Stimulated activated naive CD8-positive, alpha-beta T cell treated with anti-CD3 and anti-CD28 coated beads, Interleukin-15, Interleukin-2, amounts not matched to agents 100 ng/mL and 50 ng/mL, for 24 hours (primary cell): ENCODE results near the gene ALG11.
"Not testable (repeated sequence)": the region's sequence is repeated elsewhere in the genome, so short reads cannot be mapped to it uniquely, and the experiment has no call there.

Source experiments
- H3K27ac Mint-ChIP-seq: one replicate; pipeline ENCODE4 v1.8.0; 2021; ENCODE audit warnings: mild to moderate bottlenecking, mixed read lengths
- H3K27me3 Mint-ChIP-seq: one replicate; pipeline ENCODE4 v1.8.0; 2021; ENCODE audit warnings: mixed read lengths
- H3K36me3 Mint-ChIP-seq: one replicate; pipeline ENCODE4 v1.8.0; 2021; ENCODE audit warnings: low read depth, mixed read lengths
- H3K4me1 Mint-ChIP-seq: one replicate; pipeline ENCODE4 v1.8.0; 2021; ENCODE audit warnings: low read depth, mixed read lengths
- H3K4me3 Mint-ChIP-seq: one replicate; pipeline ENCODE4 v1.8.0; 2021; ENCODE audit warnings: mild to moderate bottlenecking, mixed read lengths
- H3K9me3 Mint-ChIP-seq: one replicate; pipeline ENCODE4 v1.8.0; 2021; ENCODE audit warnings: mixed read lengths

ALG11 gene

DNA sequence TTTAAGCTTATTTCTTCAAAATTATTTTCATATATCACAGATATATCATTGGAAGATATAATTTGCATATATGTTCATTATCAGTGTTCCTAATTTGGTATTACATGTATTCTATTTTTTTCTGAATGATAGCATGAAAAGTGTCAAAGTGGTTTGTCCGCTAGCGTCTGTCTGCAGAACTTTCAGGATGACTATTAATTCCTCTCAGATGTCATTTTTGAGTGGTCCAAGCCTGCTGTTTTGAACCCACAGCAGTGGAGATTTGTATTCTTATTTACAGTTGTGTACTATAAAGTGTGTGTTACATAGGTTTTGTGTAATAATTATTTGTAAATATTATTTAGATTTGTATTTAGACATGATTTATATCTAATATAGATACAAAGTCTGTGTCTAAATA, 20.8 kb downstream of the ALG11 start:
- no peak overlapping the region for H3K27ac Mint-ChIP-seq
- peaks cover 4% of the 10 kb centered on the region for H3K9me3 Mint-ChIP-seq
- peaks cover 33% of the 10 kb centered on the region for H3K36me3 Mint-ChIP-seq
- H3K4me3 Mint-ChIP-seq = no peak overlapping the region
- H3K4me1 Mint-ChIP-seq = no peaks in the 10 kb centered on the region
- no peaks in the 10 kb centered on the region for H3K27me3 Mint-ChIP-seq

DNA sequence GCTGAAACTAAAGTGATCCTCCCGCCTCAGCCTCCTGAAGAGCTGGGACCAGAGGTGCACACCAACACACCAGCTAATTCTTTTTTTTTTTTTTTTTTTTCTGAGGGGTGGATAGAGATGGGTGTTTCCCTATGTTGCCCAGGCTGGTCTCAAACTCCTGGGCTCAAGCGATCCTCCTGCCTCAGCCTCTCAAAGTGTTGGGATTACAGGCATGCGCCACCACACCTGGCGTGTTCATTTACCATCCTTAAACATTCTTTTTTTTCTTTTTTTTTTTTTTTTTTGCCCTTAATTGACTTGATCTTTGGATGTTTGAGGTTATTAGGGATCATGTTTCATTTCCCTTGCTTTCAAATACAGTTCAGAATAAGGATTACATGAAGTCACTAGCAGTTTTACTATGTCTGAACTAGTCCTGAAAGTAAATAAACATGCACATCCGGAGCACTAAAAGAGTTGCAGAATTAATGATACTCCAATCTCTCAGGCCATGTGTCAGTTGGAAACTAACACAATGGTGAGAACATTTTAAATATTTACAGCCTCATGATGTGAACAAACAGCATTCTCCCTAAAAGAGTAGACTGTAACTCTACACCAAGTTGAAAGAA, 22.5 kb downstream of the ALG11 start:
- Mint-ChIP-seq H3K27ac (no peak overlapping the region), H3K27me3 (no peaks in the 10 kb centered on the region), H3K36me3 (peaks cover 19% of the 10 kb centered on the region), H3K9me3 (no peaks in the 10 kb centered on the region), H3K4me1 (no peaks in the 10 kb centered on the region), H3K4me3 (no peak overlapping the region)

DNA sequence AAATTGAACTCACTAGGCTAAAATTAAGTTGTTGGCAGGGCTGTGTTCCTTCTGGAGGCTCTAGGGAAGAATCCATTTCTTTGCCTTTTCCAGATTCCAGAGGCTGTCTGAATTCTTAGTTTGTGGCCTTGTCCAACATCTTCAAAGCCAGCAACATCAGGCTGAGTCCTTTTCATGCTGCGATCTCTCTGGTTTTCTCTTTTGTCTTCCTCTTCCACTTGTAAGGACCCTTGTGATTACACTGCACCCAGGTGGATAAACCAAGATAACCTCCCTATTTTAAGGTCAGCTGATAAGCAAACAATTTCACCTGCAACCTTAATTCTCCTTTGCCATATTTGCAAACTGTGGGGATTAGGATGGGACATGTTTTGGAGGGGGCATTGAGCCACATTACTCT, 23.8 kb downstream of the ALG11 start:
- H3K36me3 Mint-ChIP-seq = peaks cover 17% of the 10 kb centered on the region
- no peaks in the 10 kb centered on the region for H3K4me1 Mint-ChIP-seq
- peaks cover 4% of the 10 kb centered on the region for H3K9me3 Mint-ChIP-seq
- no peak overlapping the region for H3K27ac Mint-ChIP-seq
- H3K27me3 Mint-ChIP-seq = no peaks in the 10 kb centered on the region
- H3K4me3 Mint-ChIP-seq = no peak overlapping the region

DNA sequence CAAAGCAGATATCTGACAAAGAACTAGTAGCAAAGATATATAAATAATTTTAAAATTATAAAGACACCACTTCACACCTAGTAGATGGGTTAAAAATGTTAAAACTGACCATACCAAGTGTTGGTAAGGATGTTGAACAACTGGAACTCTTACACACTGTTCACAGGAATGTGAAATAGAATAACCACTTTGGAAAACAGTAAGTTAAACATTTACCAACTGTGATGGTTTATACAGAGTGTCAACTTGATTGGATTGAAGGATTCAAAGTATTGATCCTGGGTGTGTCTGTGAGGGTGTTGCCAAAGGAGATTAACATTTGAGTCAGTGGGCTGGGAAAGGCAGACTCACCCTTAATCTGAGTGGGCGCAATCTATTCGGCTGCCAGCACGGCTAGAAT, 31.5 kb downstream of the ALG11 start:
- no peaks in the 10 kb centered on the region for H3K4me1 Mint-ChIP-seq
- H3K36me3 Mint-ChIP-seq = peaks cover 5% of the 10 kb centered on the region
- no peak overlapping the region for H3K4me3 Mint-ChIP-seq
- peaks cover 4% of the 10 kb centered on the region for H3K9me3 Mint-ChIP-seq
- H3K27ac Mint-ChIP-seq = no peak overlapping the region
- no peaks in the 10 kb centered on the region for H3K27me3 Mint-ChIP-seq

DNA sequence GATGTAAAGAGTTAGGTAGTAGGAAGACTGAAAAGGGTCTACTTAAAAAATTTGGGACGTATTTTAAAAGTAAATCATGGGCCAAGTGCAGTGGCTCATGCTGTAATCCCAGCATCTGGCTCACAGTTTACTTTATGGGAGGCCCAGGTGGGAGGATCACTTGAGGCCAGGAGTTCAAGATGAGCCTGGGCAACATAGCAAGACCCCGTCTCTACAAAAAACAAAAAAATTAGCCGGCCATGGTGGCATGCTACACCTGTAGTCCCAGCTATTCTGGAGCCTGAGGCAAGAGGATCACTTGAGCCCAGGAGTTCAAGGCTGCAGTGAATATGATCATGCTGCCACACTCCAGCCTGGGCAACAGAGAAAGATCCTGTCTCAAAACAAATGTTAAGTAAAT, 35.3 kb downstream of the ALG11 start:
- no peaks in the 10 kb centered on the region for H3K4me1 Mint-ChIP-seq
- no peak overlapping the region for H3K4me3 Mint-ChIP-seq

DNA sequence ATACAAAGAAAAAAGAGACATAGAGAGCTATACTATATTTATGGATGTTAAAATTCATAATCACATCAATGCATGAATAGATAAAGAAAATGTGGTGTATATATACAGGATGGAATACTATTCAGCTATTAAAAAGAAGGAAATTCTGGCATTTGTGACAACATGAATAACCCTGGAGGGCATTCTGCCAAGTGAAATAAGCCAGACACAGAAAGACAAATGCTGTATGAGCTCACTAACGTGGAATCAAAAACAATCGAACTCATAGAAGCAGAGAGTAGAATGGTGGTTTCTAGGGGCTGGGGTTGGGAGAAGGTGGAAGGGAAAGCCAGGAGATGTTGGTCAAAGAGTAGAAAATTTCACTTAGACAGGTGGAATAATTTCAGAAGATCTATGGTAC, 36.3 kb downstream of the ALG11 start:
- no peak overlapping the region for H3K27ac Mint-ChIP-seq
- H3K4me3 Mint-ChIP-seq = no peak overlapping the region
- no peaks in the 10 kb centered on the region for H3K36me3 Mint-ChIP-seq
- peaks cover 9% of the 10 kb centered on the region for H3K9me3 Mint-ChIP-seq
- H3K27me3 Mint-ChIP-seq = peaks cover 11% of the 10 kb centered on the region
- H3K4me1 Mint-ChIP-seq = no peaks in the 10 kb centered on the region

More for the DNA sequence above, 35.3 kb downstream of the ALG11 start:
- Mint-ChIP-seq H3K27me3 (peaks cover 11% of the 10 kb centered on the region), H3K27ac (no peak overlapping the region), H3K9me3 (peaks cover 9% of the 10 kb centered on the region), H3K36me3 (no peaks in the 10 kb centered on the region)

DNA sequence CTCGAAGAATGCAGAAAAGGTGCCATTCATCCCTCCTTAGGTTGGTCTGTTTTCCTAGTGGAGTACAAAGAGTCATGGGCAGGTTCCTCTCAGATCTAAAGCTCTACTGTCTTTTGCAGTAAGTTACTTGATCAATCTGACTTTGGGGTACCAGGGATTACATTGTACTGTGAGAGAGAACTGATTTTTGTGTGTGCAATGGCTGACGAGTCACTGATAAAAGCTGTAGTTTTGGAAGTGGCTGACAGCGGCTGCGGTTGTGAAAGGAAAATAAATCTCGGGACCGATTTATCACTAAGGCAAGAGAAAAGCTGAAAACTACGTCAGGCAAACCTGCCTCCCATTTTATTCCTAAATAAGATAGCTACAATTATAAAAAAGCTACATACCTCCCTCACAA, 39.2 kb downstream of the ALG11 start:
- H3K4me3 Mint-ChIP-seq = no peak overlapping the region
- H3K36me3 Mint-ChIP-seq = no peaks in the 10 kb centered on the region
- peaks cover 11% of the 10 kb centered on the region for H3K27me3 Mint-ChIP-seq
- no peaks in the 10 kb centered on the region for H3K4me1 Mint-ChIP-seq
- H3K9me3 Mint-ChIP-seq = peaks cover 9% of the 10 kb centered on the region
- no peak overlapping the region for H3K27ac Mint-ChIP-seq

DNA sequence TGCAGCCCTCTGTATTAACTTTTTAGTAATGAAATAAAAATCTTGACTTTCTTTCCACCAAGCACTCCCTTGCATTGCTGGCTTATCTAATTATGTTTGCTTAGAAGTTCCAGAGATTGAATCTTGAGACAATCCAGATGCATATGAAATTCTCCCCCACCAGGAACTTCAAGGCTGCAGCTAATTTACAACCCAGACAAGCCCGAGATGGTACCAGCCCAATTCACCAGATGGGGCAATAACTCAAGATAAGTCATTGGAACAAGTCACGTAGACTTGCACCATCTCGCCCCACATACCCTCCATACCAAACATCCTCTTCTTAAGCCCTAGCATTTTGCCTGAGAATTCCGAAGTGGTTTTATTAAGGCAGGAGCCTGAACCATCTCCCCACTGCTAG, 41.3 kb downstream of the ALG11 start:
- Mint-ChIP-seq H3K9me3 (peaks cover 9% of the 10 kb centered on the region), H3K4me1 (no peaks in the 10 kb centered on the region)

DNA sequence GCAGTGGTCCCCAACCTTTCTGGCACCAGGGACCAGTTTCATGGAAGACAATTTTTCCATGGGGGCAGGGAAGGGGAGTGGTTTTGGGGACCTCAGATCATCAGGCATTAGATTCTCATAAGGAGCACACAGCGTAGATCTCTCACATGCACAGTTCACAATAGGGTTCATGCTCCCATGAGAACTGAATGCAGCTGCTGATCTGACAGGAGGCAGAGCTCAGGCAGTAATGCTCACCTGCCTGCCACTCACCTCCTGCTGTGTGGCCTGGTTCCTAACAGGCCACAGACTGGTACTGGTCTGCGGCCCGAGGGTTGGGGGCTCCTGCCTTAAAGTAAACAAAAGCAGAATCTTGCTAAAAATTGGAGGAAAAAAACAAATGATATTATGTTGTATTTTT, 48.9 kb downstream of the ALG11 start:
- not testable (repeated sequence) for H3K27me3 Mint-ChIP-seq, H3K4me3 Mint-ChIP-seq, H3K9me3 Mint-ChIP-seq, H3K4me1 Mint-ChIP-seq, H3K36me3 Mint-ChIP-seq, H3K27ac Mint-ChIP-seq

More for the DNA sequence above, 41.3 kb downstream of the ALG11 start:
- H3K4me3 Mint-ChIP-seq = no peak overlapping the region
- no peaks in the 10 kb centered on the region for H3K36me3 Mint-ChIP-seq
- peaks cover 11% of the 10 kb centered on the region for H3K27me3 Mint-ChIP-seq
- H3K27ac Mint-ChIP-seq = no peak overlapping the region

DNA sequence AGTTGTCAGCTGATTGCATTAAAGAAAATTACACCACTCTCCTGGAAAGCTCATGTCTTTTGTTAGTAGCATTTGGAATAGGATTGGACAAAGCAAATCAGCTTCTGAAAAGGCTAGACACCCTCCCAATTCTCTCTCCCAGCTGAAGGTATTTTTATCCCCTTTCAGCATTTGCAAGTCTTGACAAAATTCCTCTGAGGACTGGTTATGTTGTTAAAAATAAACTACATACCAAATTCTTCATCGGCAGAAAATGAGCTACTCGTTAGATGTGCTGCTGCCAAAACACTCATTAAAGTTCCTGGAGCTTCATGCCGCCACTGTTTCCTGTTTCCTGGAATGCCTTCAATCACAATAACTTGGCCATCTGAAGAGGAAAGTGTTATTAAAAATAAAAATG, 49.4 kb downstream of the ALG11 start:
- no peak overlapping the region for H3K27ac Mint-ChIP-seq
- H3K9me3 Mint-ChIP-seq = no peaks in the 10 kb centered on the region
- H3K36me3 Mint-ChIP-seq = no peaks in the 10 kb centered on the region
- H3K27me3 Mint-ChIP-seq = no peaks in the 10 kb centered on the region
- H3K4me3 Mint-ChIP-seq = no peak overlapping the region
- no peaks in the 10 kb centered on the region for H3K4me1 Mint-ChIP-seq

DNA sequence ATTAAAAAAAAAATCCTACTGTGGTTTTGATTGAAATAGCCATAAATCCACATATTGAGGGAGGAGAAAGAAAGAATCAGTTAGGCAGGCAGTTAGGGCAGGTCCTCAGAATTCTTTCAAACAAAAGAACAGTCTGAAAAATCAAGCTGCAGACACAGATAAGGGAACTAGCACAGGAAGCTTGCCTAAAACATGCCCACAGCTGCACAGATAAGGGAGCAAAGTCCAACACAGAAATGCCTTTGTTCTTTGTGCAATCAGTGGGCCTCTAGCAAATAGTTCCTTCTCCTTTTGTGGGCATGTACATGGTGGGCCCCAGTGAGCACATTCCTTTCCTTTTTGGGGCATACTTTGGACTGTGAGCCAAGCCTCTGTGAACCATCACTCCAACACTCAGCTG, 55.0 kb downstream of the ALG11 start:
- no peak overlapping the region for H3K4me3 Mint-ChIP-seq
- H3K36me3 Mint-ChIP-seq = no peaks in the 10 kb centered on the region
- H3K9me3 Mint-ChIP-seq = peaks cover 13% of the 10 kb centered on the region
- no peak overlapping the region for H3K27ac Mint-ChIP-seq
- H3K4me1 Mint-ChIP-seq = peaks cover 8% of the 10 kb centered on the region
- peaks cover 19% of the 10 kb centered on the region for H3K27me3 Mint-ChIP-seq

DNA sequence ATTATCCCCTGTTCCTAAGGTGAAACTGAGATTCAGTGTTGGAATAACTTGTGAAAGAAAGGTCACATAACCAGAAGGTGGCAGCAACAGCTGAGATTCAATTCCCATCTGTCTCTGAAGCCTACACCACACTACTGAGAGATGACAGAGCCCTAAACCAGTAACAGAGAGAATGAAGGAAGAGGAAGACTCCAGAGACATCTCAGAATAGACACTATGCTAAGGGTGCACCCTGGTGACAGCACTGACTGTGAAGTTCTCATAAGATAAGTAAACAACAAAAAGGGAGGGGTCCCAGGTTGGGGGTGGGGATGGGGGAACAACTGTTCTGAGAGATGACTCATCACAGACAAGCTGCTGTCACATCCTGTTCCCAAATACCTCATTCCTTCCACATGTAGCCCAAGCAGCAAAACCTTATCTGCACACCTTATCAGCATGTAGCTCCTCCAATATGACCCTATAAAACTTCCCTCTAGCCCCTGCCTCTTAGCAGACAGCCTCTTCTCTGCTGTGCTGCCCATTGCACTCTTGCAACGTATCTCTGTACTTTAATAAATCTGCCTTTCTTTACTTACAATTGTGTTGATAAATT, 58.8 kb downstream of the ALG11 start:
- peaks cover 8% of the 10 kb centered on the region for H3K4me1 Mint-ChIP-seq
- peaks cover 26% of the 10 kb centered on the region for H3K27me3 Mint-ChIP-seq
- H3K4me3 Mint-ChIP-seq = no peak overlapping the region
- no peak overlapping the region for H3K27ac Mint-ChIP-seq
- no peaks in the 10 kb centered on the region for H3K36me3 Mint-ChIP-seq
- peaks cover 13% of the 10 kb centered on the region for H3K9me3 Mint-ChIP-seq
